Caki2 (cell line): ENCODE measurements around the gene PIK3CA. TPM values are rescaled to one million over a fixed set of nuclear protein-coding genes. Genes with fewer than 3 reads are reported as not detected.
"Not testable (repeated sequence)": the region's sequence is repeated elsewhere in the genome, so short reads cannot be mapped to it uniquely, and the experiment has no call there.

ENCODE experiments used
- DNase-seq: peaks from one replicate; pipeline ENCODE4 v3.0.0-alpha.2; 2015; ENCODE audit warnings: low read depth
- in situ Hi-C: cut with HindIII; loops from 2 replicates; pipeline ENCODE4 v1.10.0; 2016; ENCODE audit warnings: low sequenced_read_pairs, low pct_unique_long_range_greater_than_20kb, mixed read lengths
- total RNA-seq: library from RNA; depleted of rRNA; stranded (reverse); fragments of >200 nt; shearing (Covaris generic); gene quantifications from 2 replicates; pipeline ENCODE4 v1.2.3, GENCODE V29; 2014; ENCODE audit warnings: low replicate concordance

PIK3CA gene
- total RNA-seq, 1 experiment from 2014 or later = 16.2 TPM

DNA sequence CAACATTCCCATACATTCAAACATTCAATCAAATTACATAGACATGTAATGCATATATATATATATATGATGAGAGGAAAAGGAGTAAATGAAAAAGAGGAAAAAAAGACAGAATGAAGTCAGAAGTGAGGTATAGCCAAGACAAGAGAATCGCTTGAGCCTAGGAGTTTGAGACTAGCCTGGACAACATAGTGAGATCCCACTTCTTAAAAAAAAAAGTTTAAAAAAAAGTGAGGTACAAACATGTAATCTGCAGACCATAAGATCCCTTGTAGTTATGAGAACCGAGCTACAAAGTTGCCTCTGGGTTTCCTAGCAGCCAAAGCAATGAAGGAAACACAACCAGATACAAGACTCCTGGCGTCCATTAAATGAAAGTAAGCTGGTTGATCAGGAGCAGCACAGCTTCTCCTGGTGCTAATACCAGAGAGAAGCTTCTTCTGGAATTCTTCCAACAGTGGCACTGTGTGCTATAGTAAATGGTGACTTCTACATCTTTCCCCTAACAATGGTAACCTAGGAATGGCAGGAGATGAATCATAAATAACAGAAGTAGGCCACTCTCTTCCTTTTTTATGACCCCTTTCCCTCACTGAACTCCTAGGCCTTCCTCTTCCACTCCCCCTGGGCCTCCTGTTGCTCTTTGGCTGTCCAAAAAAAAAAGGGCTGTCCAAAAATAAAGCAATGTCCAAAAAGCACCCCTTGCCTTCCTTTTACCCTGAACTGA lies 99.3 kb downstream of the PIK3CA start:
- DNase-seq = no peak
- in situ Hi-C loops = no loop called here

DNA sequence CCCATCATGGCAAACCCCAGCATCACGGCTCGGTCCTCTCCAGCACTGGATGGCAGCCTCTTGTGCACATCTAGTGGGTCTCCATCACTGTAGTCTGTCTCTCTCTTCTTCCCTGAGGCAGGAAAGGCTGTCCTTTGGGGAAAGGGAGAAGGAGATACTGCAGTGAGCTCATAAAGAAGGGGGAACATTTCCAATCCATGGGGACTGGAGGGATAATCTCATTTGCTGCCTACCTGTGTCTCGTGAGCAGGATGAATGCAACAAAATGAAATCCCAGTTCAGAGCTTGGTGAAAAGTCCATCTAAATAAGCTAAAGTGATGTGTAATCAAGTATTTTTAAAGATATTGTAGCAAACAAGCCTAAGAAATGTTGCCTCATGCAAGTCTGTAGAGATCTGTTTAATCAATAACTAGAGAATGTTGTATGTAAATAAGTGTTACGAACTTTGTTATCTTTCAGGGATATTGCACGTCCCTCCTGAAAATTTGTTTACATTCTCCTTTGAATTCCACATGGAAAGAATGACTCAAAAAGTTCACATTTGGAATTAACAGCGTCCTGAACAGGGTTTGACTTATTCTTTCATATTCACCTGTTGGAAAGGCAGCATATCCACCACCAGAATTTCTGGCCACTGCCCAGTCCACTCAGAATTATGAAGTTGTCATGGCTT lies 102.8 kb downstream of the PIK3CA start, which contains the start of gene KCNMB3:
Gene KCNMB3 (minus strand): TSS at position 312 of the 674 bp plus-strand sequence. CDS start 124 bp downstream, at position 188.
- no peak for DNase-seq
- in situ Hi-C loops = no loop called here

DNA sequence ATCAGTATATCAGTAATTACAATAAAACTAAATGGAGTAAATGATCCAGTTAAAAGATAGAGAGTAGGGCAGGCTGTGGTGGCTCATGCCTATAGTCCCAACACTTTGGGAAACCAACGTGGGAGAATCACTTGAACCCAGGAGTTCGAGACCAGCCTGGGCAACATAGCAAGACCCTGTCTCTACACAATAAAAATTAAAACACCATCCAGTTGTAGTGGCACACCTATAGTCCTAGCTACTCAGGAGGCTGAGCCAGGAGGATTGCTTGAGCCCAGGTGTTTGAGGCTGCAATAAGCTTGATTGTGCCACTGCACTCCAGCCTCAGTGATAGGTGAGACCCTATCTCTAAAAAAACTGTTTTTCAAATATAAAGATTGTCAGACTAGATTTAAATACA lies 108.7 kb downstream of the PIK3CA start:
- DNase-seq = no peak
- in situ Hi-C loops = no loop called here

DNA sequence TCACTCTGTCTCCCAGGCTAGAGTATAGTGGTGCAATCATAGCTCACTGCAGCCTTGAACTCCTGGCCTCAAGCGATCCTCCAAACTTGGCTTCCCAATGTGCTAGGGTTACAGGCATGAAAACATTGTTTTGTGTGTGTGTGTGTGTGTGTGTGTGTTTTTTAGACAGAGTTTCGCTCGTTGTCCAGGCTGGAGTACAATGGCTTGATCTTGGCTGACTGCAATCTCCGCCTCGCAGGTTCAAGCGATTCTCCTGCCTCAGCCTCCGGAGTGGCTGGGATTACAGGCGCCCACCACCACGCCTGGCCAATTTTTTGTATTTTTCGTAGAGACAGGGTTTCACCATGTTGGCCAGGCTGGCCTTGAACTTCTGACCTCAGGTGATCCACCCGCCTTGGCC lies 109.6 kb downstream of the PIK3CA start:
- DNase-seq, in situ Hi-C loops: not testable (repeated sequence)

DNA sequence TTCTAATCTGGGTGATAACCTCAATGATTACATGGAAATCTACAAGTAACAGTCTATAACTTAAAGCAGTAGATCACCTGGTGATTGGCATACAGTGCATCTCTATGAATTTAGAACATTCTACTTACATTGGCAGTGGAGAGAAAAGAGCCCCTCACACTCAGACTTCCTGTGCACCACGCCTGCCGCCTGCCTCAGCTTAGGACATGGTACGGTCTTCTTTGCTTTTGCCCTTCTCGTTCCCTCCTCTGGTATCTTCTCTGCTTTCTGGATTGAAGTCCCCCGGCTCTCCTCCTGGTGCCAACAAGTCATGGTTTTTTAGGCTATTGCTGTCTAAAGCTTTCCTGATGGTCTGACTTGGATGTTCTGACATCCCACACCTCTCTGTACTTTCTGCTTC lies 110.7 kb downstream of the PIK3CA start:
- in situ Hi-C loops = no loop called here

DNA sequence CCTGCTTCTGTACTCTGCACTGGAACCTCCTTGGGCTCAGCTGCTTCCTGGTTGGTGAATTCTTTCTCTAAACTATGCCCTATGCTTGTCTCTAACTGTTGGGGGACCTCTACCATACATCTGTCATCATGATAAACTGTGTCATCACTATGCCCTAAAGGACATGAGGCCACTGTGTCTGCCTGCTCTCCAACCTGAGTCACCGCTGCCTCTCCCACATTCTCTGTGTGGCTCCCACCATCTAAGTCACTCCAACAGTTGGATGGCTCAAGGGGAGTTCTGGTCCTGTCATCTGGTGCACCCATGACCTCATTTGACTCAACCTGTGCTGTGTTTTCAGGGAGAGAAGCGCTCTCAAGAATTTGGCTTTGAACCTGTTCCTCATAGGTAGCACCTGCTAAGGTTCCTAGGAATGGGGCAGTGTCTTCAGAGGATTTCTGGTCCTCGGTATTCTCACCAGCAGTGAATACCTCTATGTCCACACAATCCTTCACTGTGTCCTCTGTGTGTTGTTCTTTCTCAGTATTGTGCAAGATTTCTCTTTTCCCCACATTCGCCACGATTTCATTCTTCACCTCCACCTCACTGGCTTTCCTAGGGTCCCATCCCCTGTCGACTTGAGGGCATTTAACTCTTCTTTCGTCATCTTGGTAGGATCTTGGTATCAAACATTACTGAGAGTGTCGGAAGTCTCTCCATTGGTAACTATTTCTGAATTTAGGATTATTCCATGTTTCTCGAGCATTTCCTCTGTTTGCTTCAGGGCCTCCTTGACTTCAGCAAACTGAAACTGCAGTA lies 112.0 kb downstream of the PIK3CA start:
- DNase-seq = not testable (repeated sequence)

More for the DNA sequence above, 110.7 kb downstream of the PIK3CA start:
- no peak for DNase-seq

DNA sequence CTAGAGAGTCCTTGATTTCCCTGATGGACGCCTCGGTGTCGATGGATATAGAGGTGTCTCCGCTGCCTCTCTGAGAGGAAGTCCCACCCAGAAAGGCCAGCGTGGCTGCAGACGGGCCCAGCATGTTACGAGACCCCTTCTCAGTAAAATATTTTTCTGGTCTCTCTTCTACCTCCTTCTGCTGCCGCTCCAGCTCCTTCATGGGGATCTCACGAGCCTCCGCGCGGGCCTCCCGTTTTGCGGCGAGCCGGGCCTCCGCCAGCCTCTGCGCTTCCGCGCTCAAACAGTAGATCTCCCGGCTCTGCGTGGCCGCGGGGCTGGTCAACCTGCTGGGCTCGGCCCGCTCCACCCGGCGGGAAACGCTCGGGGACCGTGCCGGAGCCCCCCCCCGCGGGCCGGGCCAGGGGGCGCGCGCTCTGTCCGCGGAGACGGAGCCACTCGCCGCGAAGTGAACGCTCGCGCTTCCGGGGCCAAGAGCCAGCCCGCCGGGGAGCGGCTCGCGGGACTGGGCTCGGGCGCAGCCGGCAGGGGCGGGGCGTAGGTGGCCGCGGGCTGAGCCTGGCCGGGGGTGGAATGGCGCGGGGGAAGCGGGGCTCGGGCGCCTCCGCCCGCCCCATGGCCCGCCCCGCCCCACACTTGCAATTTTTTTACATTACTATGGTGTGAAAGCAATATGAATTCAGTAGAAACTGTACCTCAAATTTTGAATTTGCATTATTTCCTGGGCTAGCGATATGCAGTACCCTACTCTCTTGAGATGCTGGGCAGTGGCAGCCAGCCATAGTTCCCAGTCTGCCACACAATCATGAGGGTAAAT lies 113.0 kb downstream of the PIK3CA start:
- DNase-seq = peak; percentile 79
- in situ Hi-C loops = no loop called here

More for the DNA sequence above, 112.0 kb downstream of the PIK3CA start:
- in situ Hi-C loops = not testable (repeated sequence)

DNA sequence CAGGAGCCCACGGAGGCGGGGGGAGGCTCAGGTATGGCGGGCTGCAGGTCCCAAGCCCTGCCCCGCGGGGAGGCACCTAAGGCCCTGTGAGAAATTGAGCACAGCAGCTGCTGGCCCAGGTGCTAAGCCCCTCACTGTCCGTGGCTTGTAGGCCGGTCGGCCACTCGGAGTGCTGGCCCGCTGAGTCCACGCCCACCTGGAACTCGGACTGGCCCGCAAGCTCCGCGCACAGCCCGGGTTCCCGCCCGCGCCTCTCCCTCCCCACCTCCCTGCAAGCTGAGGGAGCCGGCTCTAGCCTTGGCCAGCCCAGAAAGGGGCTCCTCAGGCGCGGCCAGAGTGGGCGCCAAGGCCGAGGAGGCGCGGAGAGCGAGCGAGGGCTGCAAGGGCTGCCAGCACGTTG lies 115.0 kb downstream of the PIK3CA start:
- in situ Hi-C loops = no loop called here
- no peak for DNase-seq

DNA sequence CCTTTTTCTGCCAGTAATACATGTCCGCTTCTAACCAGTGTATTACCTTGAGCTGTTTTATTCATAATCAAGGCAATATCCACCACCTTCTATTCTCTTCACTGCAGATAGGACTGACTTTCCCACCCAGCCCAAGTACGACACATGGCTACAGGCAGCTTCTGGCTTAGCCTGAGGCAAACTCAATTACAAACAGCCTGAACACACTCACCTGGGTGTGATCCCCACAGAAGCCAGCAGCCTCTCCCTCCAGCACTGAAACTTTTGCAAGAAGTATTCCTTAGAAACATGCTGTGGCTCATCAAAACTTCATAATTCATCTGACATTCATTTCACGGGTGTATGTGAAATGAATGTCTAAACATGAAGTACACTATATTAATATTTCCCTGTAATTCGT lies 116.3 kb downstream of the PIK3CA start:
- no peak for DNase-seq
- in situ Hi-C loops = no loop called here

DNA sequence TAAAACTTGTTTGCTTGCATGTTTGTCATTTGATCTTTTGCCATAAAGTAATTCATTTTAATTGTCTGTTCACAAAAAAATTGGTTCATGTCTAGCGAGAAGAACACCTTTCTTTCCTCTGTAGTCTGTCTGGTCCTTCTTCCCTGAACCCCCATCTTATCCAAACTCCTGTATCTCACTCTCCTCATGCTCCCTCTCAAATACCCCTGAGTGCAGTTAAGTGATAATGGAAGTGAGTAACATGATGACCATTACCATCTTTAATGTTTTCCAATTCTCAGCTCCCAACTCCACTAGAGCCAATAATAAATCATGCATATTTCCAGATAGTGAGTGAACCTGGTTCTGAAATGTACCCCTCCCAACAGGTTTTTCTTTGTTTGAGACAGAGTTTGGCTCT lies 116.9 kb downstream of the PIK3CA start:
- in situ Hi-C loops = no loop called here
- no peak for DNase-seq

DNA sequence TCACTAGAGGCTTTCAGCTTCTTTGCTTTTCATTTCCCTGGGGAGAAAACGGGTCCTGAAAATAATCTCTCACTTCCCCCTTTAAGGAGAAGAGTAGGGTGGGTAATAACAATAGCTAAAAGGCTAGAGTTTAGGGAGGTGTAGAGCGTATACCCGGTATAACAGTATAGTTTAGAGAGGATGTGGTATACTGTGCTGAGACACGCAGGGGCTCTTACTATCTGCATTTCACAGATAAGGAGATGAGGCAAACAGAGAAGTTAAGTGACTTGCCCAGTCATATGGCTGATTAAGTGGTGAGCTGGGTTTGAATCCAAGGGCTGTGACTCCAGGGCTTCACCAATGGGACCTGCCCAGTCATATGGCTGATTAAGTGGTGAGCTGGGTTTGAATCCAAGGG lies 117.7 kb downstream of the PIK3CA start:
- in situ Hi-C loops = no loop called here

DNA sequence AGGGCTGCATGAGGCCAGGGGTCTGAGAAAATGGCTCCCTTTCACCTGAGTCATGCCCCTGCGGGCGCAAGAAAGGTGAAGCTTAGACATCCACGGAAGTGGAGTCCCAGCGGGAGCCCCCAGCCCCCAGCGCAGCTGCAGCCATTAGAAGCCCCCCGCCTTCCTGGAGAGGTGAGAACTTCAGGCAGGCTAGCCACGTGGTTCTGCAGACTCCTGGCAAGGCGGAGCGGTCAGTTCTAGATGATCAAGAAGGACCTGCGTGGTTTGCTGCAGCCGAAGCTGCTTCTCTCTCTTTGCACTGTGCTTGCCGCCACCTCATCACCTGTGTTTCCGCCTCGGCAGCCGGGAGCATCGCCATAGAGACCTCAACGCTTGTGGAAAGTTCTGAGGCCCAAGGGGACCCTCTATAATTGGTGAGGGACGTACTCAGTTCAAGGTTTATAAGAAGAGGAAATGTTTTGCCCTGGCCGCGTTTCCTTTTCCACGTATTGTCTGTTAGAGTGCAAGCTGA lies 118.6 kb downstream of the PIK3CA start:
- in situ Hi-C loops = no loop called here
- no peak for DNase-seq

More for the DNA sequence above, 117.7 kb downstream of the PIK3CA start:
- no peak for DNase-seq

DNA sequence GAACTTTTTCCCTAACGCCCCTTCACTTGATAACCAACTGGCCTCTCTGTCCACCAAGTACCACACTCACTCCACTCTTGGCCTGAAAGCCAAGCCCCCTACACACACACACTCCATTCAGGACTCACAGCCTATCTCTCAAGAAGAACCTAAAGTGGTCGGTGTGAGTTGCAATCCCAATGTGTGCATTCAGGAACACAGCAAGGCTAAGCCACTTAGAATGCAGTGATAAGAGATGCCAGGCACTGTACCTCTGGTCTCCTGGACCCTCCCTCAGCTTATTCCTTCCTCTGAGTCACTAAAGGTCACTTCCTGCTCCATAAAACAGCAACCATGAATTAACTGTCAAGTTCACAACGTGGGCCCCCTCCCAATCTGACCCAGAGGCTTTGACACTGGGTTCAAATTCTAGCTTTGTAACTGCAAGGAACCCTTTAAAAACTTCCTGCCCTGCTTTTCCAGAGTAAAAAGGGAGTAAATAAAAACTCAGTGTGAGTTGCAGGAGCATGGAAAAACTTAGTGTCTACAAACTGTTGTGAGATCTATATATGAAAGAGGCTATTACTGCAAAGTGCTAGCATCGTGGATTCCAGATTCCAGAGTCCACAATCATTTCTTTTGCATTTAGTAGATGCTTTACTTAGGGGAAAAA lies 120.4 kb downstream of the PIK3CA start:
- no peak for DNase-seq
- in situ Hi-C loops = no loop called here

DNA sequence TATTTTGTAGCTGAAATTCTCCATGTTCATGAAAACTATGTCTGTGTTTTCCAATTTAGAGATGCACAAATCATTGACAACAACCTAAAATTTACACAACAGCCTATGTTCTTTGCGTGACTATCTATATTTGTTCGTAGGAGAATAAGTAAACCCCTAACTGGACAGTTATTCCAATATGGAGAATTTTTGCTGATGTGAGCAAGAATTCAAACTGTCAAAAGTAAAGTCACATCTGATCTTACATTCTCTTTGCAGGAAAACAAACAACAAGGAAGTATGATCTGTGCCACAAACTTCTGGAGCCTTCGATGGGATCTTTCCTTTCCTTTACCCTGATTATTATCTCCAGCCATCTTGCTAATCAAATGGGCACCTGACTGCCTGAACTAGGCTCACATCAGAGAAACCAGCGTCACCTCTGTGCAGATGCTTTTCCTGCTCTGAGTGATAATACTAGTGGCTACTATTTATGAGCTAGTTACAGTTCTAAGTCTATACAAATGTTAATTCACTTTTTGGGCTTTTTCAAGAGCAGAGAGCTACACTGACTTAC lies 121.1 kb downstream of the PIK3CA start:
- in situ Hi-C loops = no loop called here
- no peak for DNase-seq

DNA sequence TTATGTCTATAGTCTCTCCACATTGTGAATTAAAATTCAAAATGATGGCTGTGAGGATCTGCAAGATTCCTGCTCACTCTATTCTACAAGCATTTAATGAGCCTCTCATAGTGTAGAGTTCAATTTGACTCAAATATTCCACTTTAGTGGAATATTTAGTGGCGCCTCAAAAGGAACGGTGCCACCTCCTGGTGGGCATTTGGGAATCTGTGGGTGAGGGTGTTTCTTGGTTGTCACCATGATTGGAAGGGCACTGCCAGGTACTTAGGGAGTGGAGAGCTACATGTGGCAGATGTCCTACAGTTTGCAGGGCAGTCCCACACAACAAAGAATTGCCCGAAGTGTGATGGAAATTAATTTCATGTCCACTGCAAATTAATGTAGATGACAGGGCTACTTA lies 124.2 kb downstream of the PIK3CA start:
- in situ Hi-C loops = no loop called here
- DNase-seq = no peak

DNA sequence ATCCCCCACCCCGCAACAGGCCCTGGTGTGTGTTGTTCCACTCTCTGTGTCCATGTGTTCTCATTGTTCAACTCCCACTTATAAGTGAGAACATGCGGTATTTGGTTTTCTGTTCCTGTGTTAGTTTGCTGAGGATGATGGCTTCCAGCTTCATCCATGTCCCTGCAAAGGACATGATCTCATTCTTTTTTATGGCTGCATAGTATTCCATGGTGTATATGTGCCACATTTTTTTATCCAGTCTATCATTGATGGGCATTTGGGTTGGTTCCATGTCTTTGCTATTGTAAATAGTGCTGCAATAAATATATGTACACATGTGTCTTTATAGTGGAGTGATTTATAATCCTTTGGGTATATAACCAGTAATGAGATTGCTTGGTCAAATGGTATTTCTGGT lies 126.3 kb downstream of the PIK3CA start:
- in situ Hi-C loops, DNase-seq: not testable (repeated sequence)

DNA sequence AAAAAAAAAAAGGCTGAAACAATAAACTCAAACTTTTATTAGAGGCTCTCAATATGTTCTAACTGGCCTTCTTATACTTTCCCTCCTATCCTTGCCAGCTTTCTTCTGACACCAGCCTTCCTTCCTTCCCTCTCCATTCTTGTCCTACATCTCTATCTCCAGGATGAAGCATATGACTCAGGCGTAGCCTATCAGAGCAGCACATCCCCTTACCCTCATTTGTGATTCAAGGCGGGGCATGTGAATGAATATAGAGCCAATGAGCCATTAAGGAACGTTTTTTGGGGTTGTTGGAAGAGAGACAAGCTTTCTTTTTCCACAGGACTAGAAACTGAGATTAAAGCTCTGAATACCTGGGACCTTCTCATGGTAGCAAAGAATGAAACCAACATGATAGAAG lies 127.8 kb downstream of the PIK3CA start:
- in situ Hi-C loops = no loop called here

More for the DNA sequence above, 127.8 kb downstream of the PIK3CA start:
- no peak for DNase-seq
